ENCODE measurements around the gene FEN1.

DNA sequence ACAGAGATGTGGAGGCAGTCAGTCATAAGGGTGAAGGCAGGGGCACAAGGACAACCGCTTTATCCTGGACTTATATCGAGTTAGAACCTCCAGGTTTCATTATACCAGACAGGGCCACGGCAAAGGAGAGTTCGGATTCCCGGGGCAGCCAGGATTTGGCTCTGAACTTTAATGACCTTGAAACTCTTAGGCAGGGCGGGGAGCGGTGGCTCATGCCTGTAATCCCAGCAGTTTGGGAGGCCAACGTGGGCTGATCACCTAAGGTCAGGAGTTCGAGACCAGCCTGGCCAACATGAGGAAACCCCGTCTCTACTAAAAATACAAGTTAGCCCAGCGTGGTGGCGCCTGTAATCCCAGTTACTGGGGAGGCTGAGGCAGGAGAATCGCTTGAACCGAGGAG, 41.3 kb upstream of the FEN1 start:
- TF ChIP-seq, protein P1, sequence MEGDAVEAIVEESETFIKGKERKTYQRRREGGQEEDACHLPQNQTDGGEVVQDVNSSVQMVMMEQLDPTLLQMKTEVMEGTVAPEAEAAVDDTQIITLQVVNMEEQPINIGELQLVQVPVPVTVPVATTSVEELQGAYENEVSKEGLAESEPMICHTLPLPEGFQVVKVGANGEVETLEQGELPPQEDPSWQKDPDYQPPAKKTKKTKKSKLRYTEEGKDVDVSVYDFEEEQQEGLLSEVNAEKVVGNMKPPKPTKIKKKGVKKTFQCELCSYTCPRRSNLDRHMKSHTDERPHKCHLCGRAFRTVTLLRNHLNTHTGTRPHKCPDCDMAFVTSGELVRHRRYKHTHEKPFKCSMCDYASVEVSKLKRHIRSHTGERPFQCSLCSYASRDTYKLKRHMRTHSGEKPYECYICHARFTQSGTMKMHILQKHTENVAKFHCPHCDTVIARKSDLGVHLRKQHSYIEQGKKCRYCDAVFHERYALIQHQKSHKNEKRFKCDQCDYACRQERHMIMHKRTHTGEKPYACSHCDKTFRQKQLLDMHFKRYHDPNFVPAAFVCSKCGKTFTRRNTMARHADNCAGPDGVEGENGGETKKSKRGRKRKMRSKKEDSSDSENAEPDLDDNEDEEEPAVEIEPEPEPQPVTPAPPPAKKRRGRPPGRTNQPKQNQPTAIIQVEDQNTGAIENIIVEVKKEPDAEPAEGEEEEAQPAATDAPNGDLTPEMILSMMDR (IDR thresholded peaks at IDR 0.05; ENCODE audit: low read depth, low read length) = no peak
- TF ChIP-seq POLR2A (IDR thresholded peaks at IDR 0.05; ENCODE audit: extremely low read depth, insufficient read length) = no peak
- TF ChIP-seq, protein P2, sequence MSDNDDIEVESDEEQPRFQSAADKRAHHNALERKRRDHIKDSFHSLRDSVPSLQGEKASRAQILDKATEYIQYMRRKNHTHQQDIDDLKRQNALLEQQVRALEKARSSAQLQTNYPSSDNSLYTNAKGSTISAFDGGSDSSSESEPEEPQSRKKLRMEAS (IDR thresholded peaks at IDR 0.05; ENCODE audit: low read depth, low read length) = no peak

Measured in NB4 (cell line).